K562 (cell line): ENCODE data around the gene SVIL. TPM values are rescaled to one million over a fixed set of nuclear protein-coding genes. Genes with fewer than 3 reads are reported as not detected.
"Not testable (repeated sequence)": the region's sequence is repeated elsewhere in the genome, so short reads cannot be mapped to it uniquely, and the experiment has no call there.

ENCODE experiments used
- ATAC-seq: fragments of 200-7000 bp; cut with Tn5 transposase; 3 replicates; pipeline ENCODE4 v1.9.1; 2020; ENCODE audit warnings: moderate library complexity
- BruUV-seq: library from RNA; stranded (reverse); fragments of 400-500 nt; replicated peaks from 2 replicates; lab custom pipeline; 2021; lab: Mats Ljungman, UMichigan
- CTCF ChIA-PET: fragments of 300-600 bp; formaldehyde crosslinking; extraction: SDS; loops from one replicate; lab custom pipeline; 2021; ENCODE audit warnings: low intra/inter-chr PET ratio; lab: Yijun Ruan, JAX
- POLR2A ChIA-PET: fragments of 300-600, 350-650 bp; sonication (Branson Sonifier 250); formaldehyde crosslinking; extraction: SDS; loops from one replicate; lab custom pipeline; 2021; ENCODE audit warnings: antibody characterized with exemption, inconsistent platforms; lab: Yijun Ruan, JAX
- DNase-seq, 4 experiments: peaks; one replicate each; pipeline versions ENCODE4 v3.0.0 to v3.0.0-alpha.2; 2011 to 2018; ENCODE audit warnings: low spot score in 3 of 4, mixed read lengths in 3 of 4; ENCODE audit errors: extremely low read depth in 1 of 4
- FAIRE-seq: peaks from 2 replicates; lab custom pipeline; 2011; peaks lifted over from hg19 to GRCh38; lab: Jason Lieb, UNC
- H2AFZ ChIP-seq: 2 replicates; pipeline ENCODE4 v1.6.0; 2011; ENCODE audit warnings: low read depth, low read length, control low read depth, inconsistent platforms
- H3K27ac ChIP-seq: fragments of 200-600 bp; 3 replicates; pipeline ENCODE4 v1.8.0; 2011; ENCODE audit warnings: low read depth, mild to moderate bottlenecking, control low read depth, inconsistent platforms, low read length, moderate library complexity, mixed read lengths; ENCODE audit errors: extremely low read depth
- H3K27me3 ChIP-seq, 2 experiments: fragments of 300-600 bp in 1 of 2; 2 replicates in 1 of 2; 3 replicates in 1 of 2; pipeline versions ENCODE4 v1.6.0 to v1.8.0; 2011; ENCODE audit warnings: inconsistent platforms in 2 of 2, low read length in 2 of 2, mild to moderate bottlenecking in 1 of 2, mixed read lengths in 1 of 2, moderate library complexity in 1 of 2; ENCODE audit not compliant: control insufficient read depth in 2 of 2, insufficient read depth in 2 of 2
- H3K36me3 ChIP-seq: fragments of 300-600 bp; 3 replicates; pipeline ENCODE4 v1.8.0; 2011; ENCODE audit warnings: mild to moderate bottlenecking, low read length, inconsistent platforms; ENCODE audit not compliant: control insufficient read depth, insufficient read depth
- H3K4me1 ChIP-seq, 2 experiments: fragments of 200-600 bp in 1 of 2; replicated peaks in 1 of 2; 2 replicates in 1 of 2; 3 replicates in 1 of 2; pipeline versions ENCODE4 v1.5.1 to v1.8.0; 2011; ENCODE audit warnings: inconsistent platforms in 2 of 2, low read length in 2 of 2, mild to moderate bottlenecking in 1 of 2, mixed read lengths in 1 of 2, moderate library complexity in 1 of 2; ENCODE audit not compliant: control insufficient read depth in 2 of 2, insufficient read depth in 2 of 2
- H3K4me2 ChIP-seq: 2 replicates; pipeline ENCODE4 v1.6.1; 2011; ENCODE audit warnings: low read length, control low read depth, inconsistent platforms, mixed read lengths; ENCODE audit not compliant: insufficient read depth
- H3K4me3 ChIP-seq: fragments of 200-600 bp; sonication (generic), shearing (Covaris generic); 2 replicates; pipeline ENCODE4 v1.5.1; 2016; ENCODE audit warnings: control low read depth, inconsistent platforms
- H3K79me2 ChIP-seq: fragments of 200-600 bp; 3 replicates; pipeline ENCODE4 v1.8.0; 2011; ENCODE audit warnings: low read length, inconsistent platforms; ENCODE audit not compliant: control insufficient read depth, insufficient read depth
- H3K9ac ChIP-seq, 2 experiments: 2 replicates each; pipeline versions ENCODE4 v1.6.0 to v1.6.1; 2011; ENCODE audit warnings: low read depth in 2 of 2, low read length in 2 of 2, control low read depth in 1 of 2, inconsistent platforms in 1 of 2, mild to moderate bottlenecking in 1 of 2, mixed read lengths in 1 of 2; ENCODE audit not compliant: insufficient read depth in 1 of 2
- H3K9me1 ChIP-seq: one replicate; pipeline ENCODE4 v1.6.0; 2011; ENCODE audit warnings: inconsistent platforms, mild to moderate bottlenecking, low read length, moderate library complexity; ENCODE audit not compliant: control insufficient read depth, insufficient read depth
- H3K9me3 ChIP-seq: replicated peaks from 2 replicates; pipeline ENCODE4 v1.5.1; 2011; ENCODE audit warnings: low read depth, low read length, inconsistent platforms; ENCODE audit not compliant: control insufficient read depth, insufficient read depth
- H4K20me1 ChIP-seq: replicated peaks from 2 replicates; pipeline ENCODE4 v1.6.1; 2011; ENCODE audit warnings: low read length, inconsistent platforms, mixed read lengths; ENCODE audit not compliant: control insufficient read depth, insufficient read depth
- ATF3 ChIP-seq, 2 experiments: fragments of 450-650 bp in 1 of 2; sonication (generic) in 1 of 2; formaldehyde crosslinking in 1 of 2; IDR thresholded peaks in 1 of 2; conservative IDR thresholded peaks in 1 of 2; 2 replicates each; pipeline versions ENCODE4 v1.6.1 to v1.8.1; 2016 to 2023; ENCODE audit warnings: mild to moderate bottlenecking in 2 of 2, moderate library complexity in 2 of 2, inconsistent platforms in 1 of 2, missing genetic modification reagents in 1 of 2
- CBFA2T3 ChIP-seq: fragments of 450-650 bp; IDR thresholded peaks from 2 replicates; pipeline ENCODE4 v1.6.1; 2017
- FOXA3 ChIP-seq, 2 experiments: fragments of 450-650 bp in 1 of 2; sonication (generic) in 1 of 2; formaldehyde crosslinking; IDR thresholded peaks in 1 of 2; conservative IDR thresholded peaks in 1 of 2; 2 replicates each; pipeline versions ENCODE4 v1.4.0 to v1.8.0; 2020 to 2022; ENCODE audit warnings: mild to moderate bottlenecking in 2 of 2, missing genetic modification reagents in 1 of 2
- FOXP1 ChIP-seq: sonication (generic); formaldehyde crosslinking; IDR thresholded peaks from 2 replicates; pipeline ENCODE4 v1.8.0; 2022; ENCODE audit warnings: mild to moderate bottlenecking, missing genetic modification reagents
- SAFB ChIP-seq: fragments of 200-400 bp; formaldehyde crosslinking; IDR thresholded peaks from 2 replicates; pipeline ENCODE4 v1.6.1; 2017; ENCODE audit warnings: low read depth, low read length, borderline replicate concordance
- ZBTB12 ChIP-seq: fragments of 250-450 bp; sonication (Bioruptor Pico); IDR thresholded peaks from 2 replicates; pipeline ENCODE4 v1.4.0; 2020
- ZEB2 ChIP-seq: fragments of 450-650 bp; IDR thresholded peaks from 2 replicates; pipeline ENCODE4 v1.6.1; 2016
- WGBS: fragments of 100-300 bp; shearing (Covaris generic); methylation state at CpG from one replicate; pipeline ENCODE4 v1.1.6; 2016; ENCODE audit warnings: low coverage, mixed read lengths; ENCODE audit not compliant: insufficient coverage; ENCODE audit errors: missing lambda C conversion rate; 5-methylcytosine and 5-hydroxymethylcytosine counted together
- in situ Hi-C: fragments of 300-500 bp; cut with MboI; formaldehyde crosslinking; loops from 4 replicates; pipeline ENCODE4 v1.15.0; 2018; ENCODE audit warnings: inconsistent platforms, mixed read lengths
- intact Hi-C: fragments of 100-400 bp; cut with micrococcal nuclease; formaldehyde crosslinking; loops from 2 replicates; pipeline ENCODE4 v1.14.2; 2022
- polyA plus RNA-seq, 8 experiments: library from polyadenylated mRNA; depleted of rRNA in 4 of 8; stranded (reverse) in 5 of 8; unstranded in 3 of 8; fragments of >200 nt; fragmentation: Nextera tagmentation in 2 of 8; fragmentation: Illumina TruSeq in 1 of 8; extraction: Ambion mirVana in 2 of 8; extraction: Trizol in 1 of 8; gene quantifications; 2 replicates each; pipeline versions ENCODE4 v1.2.1 to v1.2.3, GENCODE V29; 2011 to 2014; ENCODE audit warnings: inconsistent platforms in 1 of 8, missing spikeins in 1 of 8
- total RNA-seq, 7 experiments: library from RNA; depleted of rRNA in 6 of 7; stranded (reverse); fragments of >200 nt in 6 of 7; fragmentation: Illumina TruSeq in 2 of 7; extraction: Trizol in 2 of 7; gene quantifications; 2 replicates each; pipeline versions ENCODE4 v1.2.1 to v1.2.3, GENCODE V29; 2011 to 2021; ENCODE audit warnings: low replicate concordance in 1 of 7
- TF ChIP-seq, protein P1 (sequence below): fragments of 150-350 bp; conservative IDR thresholded peaks from 2 replicates; pipeline ENCODE4 v1.6.1; 2014; ENCODE audit warnings: low read length
- TF ChIP-seq, protein P2 (sequence below): fragments of 450-650 bp; formaldehyde crosslinking; IDR thresholded peaks from 2 replicates; pipeline ENCODE4 v1.4.0; 2020; ENCODE audit warnings: mild to moderate bottlenecking

Gene SVIL
- total and polyA plus RNA-seq, 9 of the 15 experiments (the other 6 are each of a cell fraction or from before 2014, with no cell fraction given): under 0.01 to 0.18 (median 0.05) TPM; not detected in 3

DNA sequence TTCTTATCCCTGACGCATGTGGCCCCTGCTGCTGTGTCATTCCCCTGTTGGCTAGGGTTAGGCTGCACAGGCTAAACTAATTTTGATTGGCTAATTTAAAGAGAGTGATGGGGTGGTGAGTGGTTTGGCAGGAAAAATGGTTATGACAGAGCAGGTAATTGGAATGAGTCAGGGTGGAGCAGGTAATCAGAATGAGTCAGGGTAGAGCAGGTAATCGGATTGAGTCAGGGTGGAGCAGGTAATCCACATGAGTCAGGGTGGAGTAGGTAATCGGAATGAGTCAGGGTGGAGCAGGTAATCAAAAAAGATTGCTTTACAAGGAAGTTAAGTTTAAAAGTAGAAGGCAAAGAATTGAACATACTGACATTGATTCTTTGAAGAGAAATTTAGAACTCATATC lies 195.8 kb downstream of the SVIL start:
- ATAC-seq; H3K4me2 ChIP-seq; H3K9me3 ChIP-seq; H3K9ac ChIP-seq; H3K27ac ChIP-seq; DNase-seq; H4K20me1 ChIP-seq; H3K4me3 ChIP-seq; BruUV-seq; H2AFZ ChIP-seq; H3K4me1 ChIP-seq; CTCF ChIA-PET; FAIRE-seq; H3K27me3 ChIP-seq; H3K9me1 ChIP-seq; H3K79me2 ChIP-seq; in situ Hi-C loops; intact Hi-C loops; H3K36me3 ChIP-seq; TF ChIP-seq ATF3 (CRISPR knock-in tag; conservative IDR thresholded peaks at IDR 0.05): not testable (repeated sequence)
- TF ChIP-seq ZEB2 (peak; percentile 61; the same call in 1 of the 2 replicates), CBFA2T3 (peak; percentile 21; the same call in 1 of the 2 replicates), ATF3 (IDR thresholded peaks at IDR 0.05) (peak; percentile 51)
- POLR2A ChIA-PET: interaction anchor here (1.0 to 1.4 kb wide), 2 partner anchors 9 to 14 kb away, joined by 3 read pairs; no protein-coding TSS in a partner anchor
- WGBS: 29% methylated on average over 3 of the region's 3 CpGs

DNA sequence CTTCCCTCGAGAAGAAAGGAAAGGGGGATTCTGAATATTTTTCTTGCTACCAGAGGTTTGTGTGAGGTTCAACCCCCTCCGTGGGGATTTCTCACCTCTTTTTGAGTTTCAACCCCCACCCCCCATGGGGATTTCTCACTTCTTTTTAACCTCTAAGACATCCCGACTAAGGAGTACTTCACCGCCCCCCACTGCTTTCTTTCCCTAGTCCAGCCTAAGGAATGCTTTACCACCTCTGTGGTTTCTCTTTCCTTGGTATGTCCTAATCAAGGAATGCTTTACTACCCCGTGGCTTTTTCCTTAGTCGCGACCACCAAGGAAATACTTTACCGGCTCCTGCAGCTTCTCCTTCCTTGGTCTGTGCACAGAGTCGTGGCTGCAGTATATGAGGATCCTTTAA lies 196.5 kb downstream of the SVIL start:
- H3K4me1 ChIP-seq: no peaks in the 10 kb centered on the region
- H3K9ac ChIP-seq: no peak overlapping the region
- DNase-seq (no peak), FAIRE-seq (no peak), ATAC-seq (no peak)
- no peak overlapping the region for H3K27ac ChIP-seq
- BruUV-seq: no TSS peak
- no peak overlapping the region for H3K4me2 ChIP-seq
- POLR2A ChIA-PET: interaction anchor here (0.6 to 1.4 kb wide), 2 partner anchors 8 to 44 kb away, joined by 3 to 4 read pairs; no protein-coding TSS in a partner anchor
- CTCF ChIA-PET: no interaction called here
- intact Hi-C loops (no loop called here), in situ Hi-C loops (no loop called here)
- H3K9me1 ChIP-seq: no peaks in the 10 kb centered on the region
- H3K79me2 ChIP-seq: no peaks in the 10 kb centered on the region
- H3K36me3 ChIP-seq: no peaks in the 10 kb centered on the region
- H3K9me3 ChIP-seq: no peaks in the 10 kb centered on the region
- H3K4me3 ChIP-seq: no peak overlapping the region
- no peak overlapping the region for H2AFZ ChIP-seq
- H4K20me1 ChIP-seq: no peaks in the 10 kb centered on the region
- 35% methylated on average over 8 of the region's 9 CpGs for WGBS
- no peaks in the 10 kb centered on the region for H3K27me3 ChIP-seq
- no peak for TF ChIP-seq ZBTB12 (CRISPR knock-in tag)
- TF ChIP-seq SAFB: no peak
- no peak for TF ChIP-seq FOXP1 (CRISPR knock-in tag)
- no peak for TF ChIP-seq FOXA3 (CRISPR knock-in tag; conservative IDR thresholded peaks at IDR 0.05 in 1 of 2, IDR thresholded peaks at IDR 0.05 in 1 of 2)
- TF ChIP-seq, protein P1, sequence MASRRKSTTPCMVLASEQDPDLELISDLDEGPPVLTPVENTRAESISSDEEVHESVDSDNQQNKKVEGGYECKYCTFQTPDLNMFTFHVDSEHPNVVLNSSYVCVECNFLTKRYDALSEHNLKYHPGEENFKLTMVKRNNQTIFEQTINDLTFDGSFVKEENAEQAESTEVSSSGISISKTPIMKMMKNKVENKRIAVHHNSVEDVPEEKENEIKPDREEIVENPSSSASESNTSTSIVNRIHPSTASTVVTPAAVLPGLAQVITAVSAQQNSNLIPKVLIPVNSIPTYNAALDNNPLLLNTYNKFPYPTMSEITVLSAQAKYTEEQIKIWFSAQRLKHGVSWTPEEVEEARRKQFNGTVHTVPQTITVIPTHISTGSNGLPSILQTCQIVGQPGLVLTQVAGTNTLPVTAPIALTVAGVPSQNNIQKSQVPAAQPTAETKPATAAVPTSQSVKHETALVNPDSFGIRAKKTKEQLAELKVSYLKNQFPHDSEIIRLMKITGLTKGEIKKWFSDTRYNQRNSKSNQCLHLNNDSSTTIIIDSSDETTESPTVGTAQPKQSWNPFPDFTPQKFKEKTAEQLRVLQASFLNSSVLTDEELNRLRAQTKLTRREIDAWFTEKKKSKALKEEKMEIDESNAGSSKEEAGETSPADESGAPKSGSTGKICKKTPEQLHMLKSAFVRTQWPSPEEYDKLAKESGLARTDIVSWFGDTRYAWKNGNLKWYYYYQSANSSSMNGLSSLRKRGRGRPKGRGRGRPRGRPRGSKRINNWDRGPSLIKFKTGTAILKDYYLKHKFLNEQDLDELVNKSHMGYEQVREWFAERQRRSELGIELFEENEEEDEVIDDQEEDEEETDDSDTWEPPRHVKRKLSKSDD: no peak
- TF ChIP-seq, protein P2, sequence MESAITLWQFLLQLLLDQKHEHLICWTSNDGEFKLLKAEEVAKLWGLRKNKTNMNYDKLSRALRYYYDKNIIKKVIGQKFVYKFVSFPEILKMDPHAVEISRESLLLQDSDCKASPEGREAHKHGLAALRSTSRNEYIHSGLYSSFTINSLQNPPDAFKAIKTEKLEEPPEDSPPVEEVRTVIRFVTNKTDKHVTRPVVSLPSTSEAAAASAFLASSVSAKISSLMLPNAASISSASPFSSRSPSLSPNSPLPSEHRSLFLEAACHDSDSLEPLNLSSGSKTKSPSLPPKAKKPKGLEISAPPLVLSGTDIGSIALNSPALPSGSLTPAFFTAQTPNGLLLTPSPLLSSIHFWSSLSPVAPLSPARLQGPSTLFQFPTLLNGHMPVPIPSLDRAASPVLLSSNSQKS (CRISPR knock-in tag): no peak
